Measurements from ENCODE around the gene KLK8. TPM values are rescaled to one million over a fixed set of nuclear protein-coding genes. Genes with fewer than 3 reads are reported as not detected.

KLK8 gene
- total RNA-seq, 1 experiment from 2014 or later, result 4.4 TPM

DNA sequence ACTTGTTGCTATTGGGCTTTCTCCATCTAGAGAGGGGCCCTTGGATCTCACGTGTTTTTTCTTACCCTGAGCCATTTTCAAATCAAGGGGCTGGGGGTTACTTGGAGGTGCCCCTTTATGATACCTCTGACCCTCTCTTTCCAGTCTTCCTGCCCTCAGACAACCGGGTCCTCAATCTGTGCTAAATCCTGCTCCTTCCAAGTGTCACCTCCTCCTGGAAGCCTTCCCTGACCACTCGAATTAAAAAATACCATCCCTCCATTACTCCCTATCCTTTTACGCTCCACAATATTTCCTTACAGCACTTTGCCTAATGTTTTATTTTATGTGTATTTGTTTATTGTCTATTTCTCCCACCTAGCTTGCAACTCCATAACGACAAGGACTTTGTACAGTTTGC lies 3.3 kb downstream of the KLK8 start (continued):
- TF ChIP-seq, protein P1, sequence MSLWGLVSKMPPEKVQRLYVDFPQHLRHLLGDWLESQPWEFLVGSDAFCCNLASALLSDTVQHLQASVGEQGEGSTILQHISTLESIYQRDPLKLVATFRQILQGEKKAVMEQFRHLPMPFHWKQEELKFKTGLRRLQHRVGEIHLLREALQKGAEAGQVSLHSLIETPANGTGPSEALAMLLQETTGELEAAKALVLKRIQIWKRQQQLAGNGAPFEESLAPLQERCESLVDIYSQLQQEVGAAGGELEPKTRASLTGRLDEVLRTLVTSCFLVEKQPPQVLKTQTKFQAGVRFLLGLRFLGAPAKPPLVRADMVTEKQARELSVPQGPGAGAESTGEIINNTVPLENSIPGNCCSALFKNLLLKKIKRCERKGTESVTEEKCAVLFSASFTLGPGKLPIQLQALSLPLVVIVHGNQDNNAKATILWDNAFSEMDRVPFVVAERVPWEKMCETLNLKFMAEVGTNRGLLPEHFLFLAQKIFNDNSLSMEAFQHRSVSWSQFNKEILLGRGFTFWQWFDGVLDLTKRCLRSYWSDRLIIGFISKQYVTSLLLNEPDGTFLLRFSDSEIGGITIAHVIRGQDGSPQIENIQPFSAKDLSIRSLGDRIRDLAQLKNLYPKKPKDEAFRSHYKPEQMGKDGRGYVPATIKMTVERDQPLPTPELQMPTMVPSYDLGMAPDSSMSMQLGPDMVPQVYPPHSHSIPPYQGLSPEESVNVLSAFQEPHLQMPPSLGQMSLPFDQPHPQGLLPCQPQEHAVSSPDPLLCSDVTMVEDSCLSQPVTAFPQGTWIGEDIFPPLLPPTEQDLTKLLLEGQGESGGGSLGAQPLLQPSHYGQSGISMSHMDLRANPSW (CRISPR knock-in tag; conservative IDR thresholded peaks at IDR 0.05; ENCODE audit: low read depth), result no peak
- no peak for TF ChIP-seq FOXJ3 (CRISPR knock-in tag; IDR thresholded peaks at IDR 0.05; ENCODE audit: borderline replicate concordance)
- no peak for TF ChIP-seq RELA (CRISPR knock-in tag; IDR thresholded peaks at IDR 0.05; ENCODE audit: borderline replicate concordance)
- TF ChIP-seq CBFB (CRISPR knock-in tag; IDR thresholded peaks at IDR 0.05; ENCODE audit: low read depth), result no peak

DNA sequence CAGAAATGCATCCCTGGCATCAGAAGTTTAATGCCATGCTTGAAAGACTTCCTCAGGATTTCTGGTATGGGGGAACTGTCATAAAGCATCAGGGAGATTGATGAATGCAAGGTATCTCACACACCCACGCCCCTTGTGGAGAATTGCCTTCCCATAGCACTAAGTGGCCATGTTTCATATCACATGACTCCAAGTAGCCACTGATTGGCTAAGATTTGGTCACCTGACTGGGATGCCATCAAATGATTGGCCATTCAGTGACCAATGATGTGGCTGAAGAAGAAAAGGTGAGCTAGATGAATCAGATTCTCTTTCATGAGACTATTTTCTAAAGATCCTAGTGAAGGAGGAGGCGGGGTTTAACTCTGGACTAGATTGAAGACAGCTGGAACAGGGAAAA lies 7.3 kb downstream of the KLK8 start:
- H3K4me3 Mint-ChIP-seq, result no peak overlapping the region
- TF ChIP-seq, protein P2, sequence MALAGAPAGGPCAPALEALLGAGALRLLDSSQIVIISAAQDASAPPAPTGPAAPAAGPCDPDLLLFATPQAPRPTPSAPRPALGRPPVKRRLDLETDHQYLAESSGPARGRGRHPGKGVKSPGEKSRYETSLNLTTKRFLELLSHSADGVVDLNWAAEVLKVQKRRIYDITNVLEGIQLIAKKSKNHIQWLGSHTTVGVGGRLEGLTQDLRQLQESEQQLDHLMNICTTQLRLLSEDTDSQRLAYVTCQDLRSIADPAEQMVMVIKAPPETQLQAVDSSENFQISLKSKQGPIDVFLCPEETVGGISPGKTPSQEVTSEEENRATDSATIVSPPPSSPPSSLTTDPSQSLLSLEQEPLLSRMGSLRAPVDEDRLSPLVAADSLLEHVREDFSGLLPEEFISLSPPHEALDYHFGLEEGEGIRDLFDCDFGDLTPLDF (CRISPR knock-in tag; IDR thresholded peaks at IDR 0.05), result no peak
- TF ChIP-seq, protein P3, sequence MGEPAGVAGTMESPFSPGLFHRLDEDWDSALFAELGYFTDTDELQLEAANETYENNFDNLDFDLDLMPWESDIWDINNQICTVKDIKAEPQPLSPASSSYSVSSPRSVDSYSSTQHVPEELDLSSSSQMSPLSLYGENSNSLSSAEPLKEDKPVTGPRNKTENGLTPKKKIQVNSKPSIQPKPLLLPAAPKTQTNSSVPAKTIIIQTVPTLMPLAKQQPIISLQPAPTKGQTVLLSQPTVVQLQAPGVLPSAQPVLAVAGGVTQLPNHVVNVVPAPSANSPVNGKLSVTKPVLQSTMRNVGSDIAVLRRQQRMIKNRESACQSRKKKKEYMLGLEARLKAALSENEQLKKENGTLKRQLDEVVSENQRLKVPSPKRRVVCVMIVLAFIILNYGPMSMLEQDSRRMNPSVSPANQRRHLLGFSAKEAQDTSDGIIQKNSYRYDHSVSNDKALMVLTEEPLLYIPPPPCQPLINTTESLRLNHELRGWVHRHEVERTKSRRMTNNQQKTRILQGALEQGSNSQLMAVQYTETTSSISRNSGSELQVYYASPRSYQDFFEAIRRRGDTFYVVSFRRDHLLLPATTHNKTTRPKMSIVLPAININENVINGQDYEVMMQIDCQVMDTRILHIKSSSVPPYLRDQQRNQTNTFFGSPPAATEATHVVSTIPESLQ (CRISPR knock-in tag; IDR thresholded peaks at IDR 0.05), result no peak
- TF ChIP-seq ZNF317 (CRISPR knock-in tag; IDR thresholded peaks at IDR 0.05; ENCODE audit: borderline replicate concordance, low read depth) (no peak), GTF2I (CRISPR knock-in tag; conservative IDR thresholded peaks at IDR 0.05) (no peak), SMAD4 (CRISPR knock-in tag; IDR thresholded peaks at IDR 0.05) (no peak), ELF4 (CRISPR knock-in tag; IDR thresholded peaks at IDR 0.05; ENCODE audit: low read depth) (no peak), ZBTB21 (CRISPR knock-in tag; IDR thresholded peaks at IDR 0.05; ENCODE audit: borderline replicate concordance) (no peak), TCF7 (CRISPR knock-in tag; IDR thresholded peaks at IDR 0.05; ENCODE audit: low read depth) (no peak), NFYB (CRISPR knock-in tag; conservative IDR thresholded peaks at IDR 0.05; ENCODE audit: low read depth) (peak; percentile 66)
- TF ChIP-seq, protein P4, sequence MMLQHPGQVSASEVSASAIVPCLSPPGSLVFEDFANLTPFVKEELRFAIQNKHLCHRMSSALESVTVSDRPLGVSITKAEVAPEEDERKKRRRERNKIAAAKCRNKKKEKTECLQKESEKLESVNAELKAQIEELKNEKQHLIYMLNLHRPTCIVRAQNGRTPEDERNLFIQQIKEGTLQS (CRISPR knock-in tag; conservative IDR thresholded peaks at IDR 0.05), result no peak
- TF ChIP-seq, protein P5, sequence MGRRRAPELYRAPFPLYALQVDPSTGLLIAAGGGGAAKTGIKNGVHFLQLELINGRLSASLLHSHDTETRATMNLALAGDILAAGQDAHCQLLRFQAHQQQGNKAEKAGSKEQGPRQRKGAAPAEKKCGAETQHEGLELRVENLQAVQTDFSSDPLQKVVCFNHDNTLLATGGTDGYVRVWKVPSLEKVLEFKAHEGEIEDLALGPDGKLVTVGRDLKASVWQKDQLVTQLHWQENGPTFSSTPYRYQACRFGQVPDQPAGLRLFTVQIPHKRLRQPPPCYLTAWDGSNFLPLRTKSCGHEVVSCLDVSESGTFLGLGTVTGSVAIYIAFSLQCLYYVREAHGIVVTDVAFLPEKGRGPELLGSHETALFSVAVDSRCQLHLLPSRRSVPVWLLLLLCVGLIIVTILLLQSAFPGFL (CRISPR knock-in tag; IDR thresholded peaks at IDR 0.05; ENCODE audit: borderline replicate concordance), result no peak
- TF ChIP-seq, protein P6, sequence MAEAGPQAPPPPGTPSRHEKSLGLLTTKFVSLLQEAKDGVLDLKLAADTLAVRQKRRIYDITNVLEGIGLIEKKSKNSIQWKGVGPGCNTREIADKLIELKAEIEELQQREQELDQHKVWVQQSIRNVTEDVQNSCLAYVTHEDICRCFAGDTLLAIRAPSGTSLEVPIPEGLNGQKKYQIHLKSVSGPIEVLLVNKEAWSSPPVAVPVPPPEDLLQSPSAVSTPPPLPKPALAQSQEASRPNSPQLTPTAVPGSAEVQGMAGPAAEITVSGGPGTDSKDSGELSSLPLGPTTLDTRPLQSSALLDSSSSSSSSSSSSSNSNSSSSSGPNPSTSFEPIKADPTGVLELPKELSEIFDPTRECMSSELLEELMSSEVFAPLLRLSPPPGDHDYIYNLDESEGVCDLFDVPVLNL (CRISPR knock-in tag; IDR thresholded peaks at IDR 0.05; ENCODE audit: borderline replicate concordance, low read depth), result no peak
- TF ChIP-seq, protein P7, sequence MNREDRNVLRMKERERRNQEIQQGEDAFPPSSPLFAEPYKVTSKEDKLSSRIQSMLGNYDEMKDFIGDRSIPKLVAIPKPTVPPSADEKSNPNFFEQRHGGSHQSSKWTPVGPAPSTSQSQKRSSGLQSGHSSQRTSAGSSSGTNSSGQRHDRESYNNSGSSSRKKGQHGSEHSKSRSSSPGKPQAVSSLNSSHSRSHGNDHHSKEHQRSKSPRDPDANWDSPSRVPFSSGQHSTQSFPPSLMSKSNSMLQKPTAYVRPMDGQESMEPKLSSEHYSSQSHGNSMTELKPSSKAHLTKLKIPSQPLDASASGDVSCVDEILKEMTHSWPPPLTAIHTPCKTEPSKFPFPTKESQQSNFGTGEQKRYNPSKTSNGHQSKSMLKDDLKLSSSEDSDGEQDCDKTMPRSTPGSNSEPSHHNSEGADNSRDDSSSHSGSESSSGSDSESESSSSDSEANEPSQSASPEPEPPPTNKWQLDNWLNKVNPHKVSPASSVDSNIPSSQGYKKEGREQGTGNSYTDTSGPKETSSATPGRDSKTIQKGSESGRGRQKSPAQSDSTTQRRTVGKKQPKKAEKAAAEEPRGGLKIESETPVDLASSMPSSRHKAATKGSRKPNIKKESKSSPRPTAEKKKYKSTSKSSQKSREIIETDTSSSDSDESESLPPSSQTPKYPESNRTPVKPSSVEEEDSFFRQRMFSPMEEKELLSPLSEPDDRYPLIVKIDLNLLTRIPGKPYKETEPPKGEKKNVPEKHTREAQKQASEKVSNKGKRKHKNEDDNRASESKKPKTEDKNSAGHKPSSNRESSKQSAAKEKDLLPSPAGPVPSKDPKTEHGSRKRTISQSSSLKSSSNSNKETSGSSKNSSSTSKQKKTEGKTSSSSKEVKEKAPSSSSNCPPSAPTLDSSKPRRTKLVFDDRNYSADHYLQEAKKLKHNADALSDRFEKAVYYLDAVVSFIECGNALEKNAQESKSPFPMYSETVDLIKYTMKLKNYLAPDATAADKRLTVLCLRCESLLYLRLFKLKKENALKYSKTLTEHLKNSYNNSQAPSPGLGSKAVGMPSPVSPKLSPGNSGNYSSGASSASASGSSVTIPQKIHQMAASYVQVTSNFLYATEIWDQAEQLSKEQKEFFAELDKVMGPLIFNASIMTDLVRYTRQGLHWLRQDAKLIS (CRISPR knock-in tag; IDR thresholded peaks at IDR 0.05; ENCODE audit: borderline replicate concordance), result no peak
- TF ChIP-seq, protein P8, sequence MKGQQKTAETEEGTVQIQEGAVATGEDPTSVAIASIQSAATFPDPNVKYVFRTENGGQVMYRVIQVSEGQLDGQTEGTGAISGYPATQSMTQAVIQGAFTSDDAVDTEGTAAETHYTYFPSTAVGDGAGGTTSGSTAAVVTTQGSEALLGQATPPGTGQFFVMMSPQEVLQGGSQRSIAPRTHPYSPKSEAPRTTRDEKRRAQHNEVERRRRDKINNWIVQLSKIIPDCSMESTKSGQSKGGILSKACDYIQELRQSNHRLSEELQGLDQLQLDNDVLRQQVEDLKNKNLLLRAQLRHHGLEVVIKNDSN (CRISPR knock-in tag; IDR thresholded peaks at IDR 0.05), result peak; percentile 83
- TF ChIP-seq, protein P9, sequence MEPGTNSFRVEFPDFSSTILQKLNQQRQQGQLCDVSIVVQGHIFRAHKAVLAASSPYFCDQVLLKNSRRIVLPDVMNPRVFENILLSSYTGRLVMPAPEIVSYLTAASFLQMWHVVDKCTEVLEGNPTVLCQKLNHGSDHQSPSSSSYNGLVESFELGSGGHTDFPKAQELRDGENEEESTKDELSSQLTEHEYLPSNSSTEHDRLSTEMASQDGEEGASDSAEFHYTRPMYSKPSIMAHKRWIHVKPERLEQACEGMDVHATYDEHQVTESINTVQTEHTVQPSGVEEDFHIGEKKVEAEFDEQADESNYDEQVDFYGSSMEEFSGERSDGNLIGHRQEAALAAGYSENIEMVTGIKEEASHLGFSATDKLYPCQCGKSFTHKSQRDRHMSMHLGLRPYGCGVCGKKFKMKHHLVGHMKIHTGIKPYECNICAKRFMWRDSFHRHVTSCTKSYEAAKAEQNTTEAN (CRISPR knock-in tag; IDR thresholded peaks at IDR 0.05), result no peak
- TF ChIP-seq, protein P10, sequence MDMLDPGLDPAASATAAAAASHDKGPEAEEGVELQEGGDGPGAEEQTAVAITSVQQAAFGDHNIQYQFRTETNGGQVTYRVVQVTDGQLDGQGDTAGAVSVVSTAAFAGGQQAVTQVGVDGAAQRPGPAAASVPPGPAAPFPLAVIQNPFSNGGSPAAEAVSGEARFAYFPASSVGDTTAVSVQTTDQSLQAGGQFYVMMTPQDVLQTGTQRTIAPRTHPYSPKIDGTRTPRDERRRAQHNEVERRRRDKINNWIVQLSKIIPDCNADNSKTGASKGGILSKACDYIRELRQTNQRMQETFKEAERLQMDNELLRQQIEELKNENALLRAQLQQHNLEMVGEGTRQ (CRISPR knock-in tag; IDR thresholded peaks at IDR 0.05), result peak; percentile 88
- no peak for DNase-seq (ENCODE audit: low spot score)
- no peak overlapping the region for H3K27ac Mint-ChIP-seq
- H3K27me3 Mint-ChIP-seq (ENCODE audit: low read depth), result peaks cover 49% of the 10 kb centered on the region
- POLR2A ChIA-PET, result no interaction called here
- ATAC-seq, result no peak; the same call in 1 of the 2 replicates
- CTCF ChIA-PET, result interaction anchor here (1.9 kb wide), 1 partner anchor 22 kb away, joined by 5 read pairs; no protein-coding TSS in a partner anchor
- H3K9me3 Mint-ChIP-seq, result peaks cover 10% of the 10 kb centered on the region
- H3K36me3 Mint-ChIP-seq, result 0 out of 2 replicates have a peak, but pooled peaks cover 3% of the 10 kb centered on the region
- no peaks in the 10 kb centered on the region for H3K4me1 Mint-ChIP-seq

Data from WTC11 (cell line).